Erythroblast (primary cell): ENCODE data around the gene CACNA2D1.

ENCODE experiments used
- GATA1 ChIP-seq: IDR thresholded peaks from 2 replicates; pipeline ENCODE4 v1.6.1; 2011; ENCODE audit warnings: low read depth, mild to moderate bottlenecking, control low read depth, low read length, moderate library complexity
- POLR2A ChIP-seq: IDR thresholded peaks from 2 replicates; pipeline ENCODE4 v1.6.1; 2011; ENCODE audit warnings: mild to moderate bottlenecking, low read length

GRCh38 chr7:82411732-82412131 is 31.8 kb downstream of the CACNA2D1 start:
- TF ChIP-seq POLR2A (no peak), GATA1 (no peak)
